GM23338 (cell line): ENCODE data around the gene FGF8. TPM values are rescaled to one million over a fixed set of nuclear protein-coding genes. Genes with fewer than 3 reads are reported as not detected.

ENCODE experiments used
- ATAC-seq: fragments of 200-7000 bp; cut with Tn5 transposase; 3 replicates; pipeline ENCODE4 v1.9.1; 2020
- DNase-seq: peaks from one replicate; pipeline ENCODE4 v3.0.0-alpha.2; 2015; ENCODE audit warnings: low spot score
- H2AFZ ChIP-seq: fragments of 200-600 bp; sonication (generic); 2 replicates; pipeline ENCODE4 v1.8.0; 2016; ENCODE audit warnings: antibody characterized with exemption, mild to moderate bottlenecking, moderate library complexity
- H3F3A ChIP-seq: fragments of 200-600 bp; sonication (generic); replicated peaks from 2 replicates; pipeline ENCODE4 v1.8.0; 2017; ENCODE audit warnings: antibody characterized with exemption, mixed run types, low read depth
- H3K27ac ChIP-seq: fragments of 200-600 bp; sonication (generic); 2 replicates; pipeline ENCODE4 v1.6.1; 2016; ENCODE audit warnings: low read depth
- H3K27me3 ChIP-seq: fragments of 200-600 bp; sonication (generic); 2 replicates; pipeline ENCODE4 v1.8.0; 2016; ENCODE audit warnings: mild to moderate bottlenecking, mixed run types, moderate library complexity; ENCODE audit not compliant: insufficient read depth
- H3K36me3 ChIP-seq: fragments of 200-600 bp; sonication (generic); 2 replicates; pipeline ENCODE4 v1.8.0; 2016; ENCODE audit warnings: mild to moderate bottlenecking; ENCODE audit not compliant: insufficient read depth
- H3K4me1 ChIP-seq: fragments of 200-600 bp; sonication (generic); 2 replicates; pipeline ENCODE4 v1.8.0; 2016; ENCODE audit warnings: mild to moderate bottlenecking, moderate library complexity; ENCODE audit not compliant: insufficient read depth
- H3K4me2 ChIP-seq: fragments of 200-600 bp; sonication (generic); 2 replicates; pipeline ENCODE4 v1.7.1; 2017; ENCODE audit warnings: mixed run types
- H3K4me3 ChIP-seq: fragments of 200-600 bp; sonication (generic); 2 replicates; pipeline ENCODE4 v1.6.1; 2016; ENCODE audit warnings: mixed run types
- H3K79me2 ChIP-seq: fragments of 200-600 bp; sonication (generic); replicated peaks from 2 replicates; pipeline ENCODE4 v1.8.0; 2017; ENCODE audit warnings: mild to moderate bottlenecking; ENCODE audit not compliant: insufficient read depth
- H3K9me2 ChIP-seq: fragments of 200-600 bp; sonication (generic); 2 replicates; pipeline ENCODE4 v1.8.0; 2017; ENCODE audit not compliant: insufficient read depth
- H4K20me1 ChIP-seq: fragments of 200-600 bp; sonication (generic); replicated peaks from 2 replicates; pipeline ENCODE4 v1.8.0; 2017; ENCODE audit warnings: mild to moderate bottlenecking; ENCODE audit not compliant: insufficient read depth
- H3K27ac Mint-ChIP-seq: 2 replicates; pipeline ENCODE4 v1.8.0; 2020; ENCODE audit warnings: inconsistent platforms, mild to moderate bottlenecking, moderate library complexity, mixed read lengths
- H3K27me3 Mint-ChIP-seq: 3 replicates; pipeline ENCODE4 v1.8.0; 2022; ENCODE audit warnings: low read depth, mild to moderate bottlenecking, moderate library complexity, mixed read lengths, inconsistent platforms; ENCODE audit not compliant: insufficient read depth, poor library complexity
- H3K36me3 Mint-ChIP-seq: 3 replicates; pipeline ENCODE4 v1.8.0; 2021; ENCODE audit warnings: low read depth, mild to moderate bottlenecking, inconsistent platforms, moderate library complexity, mixed read lengths
- H3K4me1 Mint-ChIP-seq: 3 replicates; pipeline ENCODE4 v1.8.0; 2020; ENCODE audit warnings: mild to moderate bottlenecking, inconsistent platforms, mixed read lengths
- H3K4me3 Mint-ChIP-seq: 3 replicates; pipeline ENCODE4 v1.8.0; 2021; ENCODE audit warnings: moderate library complexity, mild to moderate bottlenecking, inconsistent platforms, mixed read lengths
- H3K9me3 Mint-ChIP-seq: 3 replicates; pipeline ENCODE4 v1.8.0; 2020; ENCODE audit warnings: moderate library complexity, mild to moderate bottlenecking, inconsistent platforms, mixed read lengths
- CREB1 ChIP-seq: fragments of 250-450 bp; sonication (Bioruptor Pico); IDR thresholded peaks from 2 replicates; pipeline ENCODE4 v1.5.0; 2020; ENCODE audit warnings: low read depth, mild to moderate bottlenecking, moderate library complexity
- JUNB ChIP-seq: IDR thresholded peaks from one replicate; pipeline ENCODE4 v1.6.1; 2016; ENCODE audit warnings: antibody characterized with exemption; ENCODE audit not compliant: unreplicated experiment
- STAT1 ChIP-seq: IDR thresholded peaks from one replicate; pipeline ENCODE4 v1.6.1; 2016; ENCODE audit warnings: antibody characterized with exemption; ENCODE audit not compliant: unreplicated experiment
- ZNF114 ChIP-seq: fragments of 250-450 bp; sonication (Bioruptor Pico); IDR thresholded peaks from 2 replicates; pipeline ENCODE4 v1.5.0; 2020; ENCODE audit warnings: mild to moderate bottlenecking, moderate library complexity
- polyA plus RNA-seq: library from polyadenylated mRNA; unstranded; fragments of >200 nt; fragmentation: Nextera tagmentation; extraction: Ambion mirVana; gene quantifications from 2 replicates; pipeline ENCODE4 v1.2.1, GENCODE V29; 2016
- total RNA-seq: library from RNA; depleted of rRNA; stranded (reverse); fragments of >200 nt; shearing (Covaris generic); gene quantifications from 2 replicates; pipeline ENCODE4 v1.2.3, GENCODE V29; 2014
- TF ChIP-seq, protein P1 (sequence below): IDR thresholded peaks from 2 replicates; pipeline ENCODE4 v1.6.1; 2016; ENCODE audit warnings: antibody characterized with exemption
- TF ChIP-seq, protein P2 (sequence below): fragments of 250-450 bp; sonication (Bioruptor Pico); IDR thresholded peaks from 2 replicates; pipeline ENCODE4 v1.5.0; 2020; ENCODE audit warnings: mild to moderate bottlenecking, moderate library complexity
- TF ChIP-seq, protein P3 (sequence below), 2 experiments: fragments of 200-600 bp in 1 of 2; sonication (generic) in 1 of 2; conservative IDR thresholded peaks; 2 replicates each; pipeline versions ENCODE4 v1.5.1 to v1.6.1; 2016 to 2017; ENCODE audit warnings: antibody characterized with exemption in 2 of 2, low read depth in 2 of 2, mild to moderate bottlenecking in 2 of 2, moderate library complexity in 1 of 2

Gene FGF8
- total and polyA plus RNA-seq, 2 experiments from 2014 or later: 1.6 to 6.2 TPM

DNA sequence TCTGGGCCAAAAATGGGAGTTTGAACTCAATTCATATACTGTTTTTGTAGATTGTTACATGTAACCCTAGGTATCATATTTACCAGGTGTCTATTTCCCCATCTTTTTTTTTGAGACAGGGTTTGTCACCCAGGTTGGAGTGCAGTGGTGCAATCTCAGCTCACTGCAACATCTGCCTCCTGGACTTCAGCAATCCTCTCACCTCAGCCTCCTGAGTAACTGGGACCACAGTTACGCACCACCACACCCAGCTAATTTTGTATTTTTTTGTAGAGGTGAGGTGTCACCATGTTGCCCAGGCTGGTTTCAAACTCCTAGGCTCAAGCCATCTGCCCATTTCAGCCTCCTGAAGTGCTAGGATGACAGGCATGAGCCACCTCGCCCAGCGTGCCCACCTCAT lies 52.7 kb downstream of the FGF8 start:
- Mint-ChIP-seq H3K4me3 (no peak overlapping the region), H3K9me3 (no peaks in the 10 kb centered on the region), H3K36me3 (no peaks in the 10 kb centered on the region), H3K27me3 (no peaks in the 10 kb centered on the region), H3K4me1 (peaks cover 11% of the 10 kb centered on the region), H3K27ac (no peak overlapping the region)
- Histone ChIP-seq H3K9me2 (no peaks in the 10 kb centered on the region), H3K27me3 (no peaks in the 10 kb centered on the region), H3K79me2 (no peaks in the 10 kb centered on the region), H3K36me3 (no peaks in the 10 kb centered on the region), H2AFZ (peak overlapping the region; percentile 63; the same call in 1 of the 2 replicates), H4K20me1 (no peaks in the 10 kb centered on the region), H3K27ac (no peak overlapping the region), H3K4me3 (no peak overlapping the region), H3K4me2 (no peak overlapping the region), H3K4me1 (peaks cover 13% of the 10 kb centered on the region), H3F3A (no peaks in the 10 kb centered on the region)
- TF ChIP-seq, protein P1, sequence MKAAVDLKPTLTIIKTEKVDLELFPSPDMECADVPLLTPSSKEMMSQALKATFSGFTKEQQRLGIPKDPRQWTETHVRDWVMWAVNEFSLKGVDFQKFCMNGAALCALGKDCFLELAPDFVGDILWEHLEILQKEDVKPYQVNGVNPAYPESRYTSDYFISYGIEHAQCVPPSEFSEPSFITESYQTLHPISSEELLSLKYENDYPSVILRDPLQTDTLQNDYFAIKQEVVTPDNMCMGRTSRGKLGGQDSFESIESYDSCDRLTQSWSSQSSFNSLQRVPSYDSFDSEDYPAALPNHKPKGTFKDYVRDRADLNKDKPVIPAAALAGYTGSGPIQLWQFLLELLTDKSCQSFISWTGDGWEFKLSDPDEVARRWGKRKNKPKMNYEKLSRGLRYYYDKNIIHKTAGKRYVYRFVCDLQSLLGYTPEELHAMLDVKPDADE: no peak
- TF ChIP-seq JUNB (no peak), CREB1 (no peak), ZNF114 (CRISPR knock-in tag) (no peak), STAT1 (no peak)
- TF ChIP-seq, protein P2, sequence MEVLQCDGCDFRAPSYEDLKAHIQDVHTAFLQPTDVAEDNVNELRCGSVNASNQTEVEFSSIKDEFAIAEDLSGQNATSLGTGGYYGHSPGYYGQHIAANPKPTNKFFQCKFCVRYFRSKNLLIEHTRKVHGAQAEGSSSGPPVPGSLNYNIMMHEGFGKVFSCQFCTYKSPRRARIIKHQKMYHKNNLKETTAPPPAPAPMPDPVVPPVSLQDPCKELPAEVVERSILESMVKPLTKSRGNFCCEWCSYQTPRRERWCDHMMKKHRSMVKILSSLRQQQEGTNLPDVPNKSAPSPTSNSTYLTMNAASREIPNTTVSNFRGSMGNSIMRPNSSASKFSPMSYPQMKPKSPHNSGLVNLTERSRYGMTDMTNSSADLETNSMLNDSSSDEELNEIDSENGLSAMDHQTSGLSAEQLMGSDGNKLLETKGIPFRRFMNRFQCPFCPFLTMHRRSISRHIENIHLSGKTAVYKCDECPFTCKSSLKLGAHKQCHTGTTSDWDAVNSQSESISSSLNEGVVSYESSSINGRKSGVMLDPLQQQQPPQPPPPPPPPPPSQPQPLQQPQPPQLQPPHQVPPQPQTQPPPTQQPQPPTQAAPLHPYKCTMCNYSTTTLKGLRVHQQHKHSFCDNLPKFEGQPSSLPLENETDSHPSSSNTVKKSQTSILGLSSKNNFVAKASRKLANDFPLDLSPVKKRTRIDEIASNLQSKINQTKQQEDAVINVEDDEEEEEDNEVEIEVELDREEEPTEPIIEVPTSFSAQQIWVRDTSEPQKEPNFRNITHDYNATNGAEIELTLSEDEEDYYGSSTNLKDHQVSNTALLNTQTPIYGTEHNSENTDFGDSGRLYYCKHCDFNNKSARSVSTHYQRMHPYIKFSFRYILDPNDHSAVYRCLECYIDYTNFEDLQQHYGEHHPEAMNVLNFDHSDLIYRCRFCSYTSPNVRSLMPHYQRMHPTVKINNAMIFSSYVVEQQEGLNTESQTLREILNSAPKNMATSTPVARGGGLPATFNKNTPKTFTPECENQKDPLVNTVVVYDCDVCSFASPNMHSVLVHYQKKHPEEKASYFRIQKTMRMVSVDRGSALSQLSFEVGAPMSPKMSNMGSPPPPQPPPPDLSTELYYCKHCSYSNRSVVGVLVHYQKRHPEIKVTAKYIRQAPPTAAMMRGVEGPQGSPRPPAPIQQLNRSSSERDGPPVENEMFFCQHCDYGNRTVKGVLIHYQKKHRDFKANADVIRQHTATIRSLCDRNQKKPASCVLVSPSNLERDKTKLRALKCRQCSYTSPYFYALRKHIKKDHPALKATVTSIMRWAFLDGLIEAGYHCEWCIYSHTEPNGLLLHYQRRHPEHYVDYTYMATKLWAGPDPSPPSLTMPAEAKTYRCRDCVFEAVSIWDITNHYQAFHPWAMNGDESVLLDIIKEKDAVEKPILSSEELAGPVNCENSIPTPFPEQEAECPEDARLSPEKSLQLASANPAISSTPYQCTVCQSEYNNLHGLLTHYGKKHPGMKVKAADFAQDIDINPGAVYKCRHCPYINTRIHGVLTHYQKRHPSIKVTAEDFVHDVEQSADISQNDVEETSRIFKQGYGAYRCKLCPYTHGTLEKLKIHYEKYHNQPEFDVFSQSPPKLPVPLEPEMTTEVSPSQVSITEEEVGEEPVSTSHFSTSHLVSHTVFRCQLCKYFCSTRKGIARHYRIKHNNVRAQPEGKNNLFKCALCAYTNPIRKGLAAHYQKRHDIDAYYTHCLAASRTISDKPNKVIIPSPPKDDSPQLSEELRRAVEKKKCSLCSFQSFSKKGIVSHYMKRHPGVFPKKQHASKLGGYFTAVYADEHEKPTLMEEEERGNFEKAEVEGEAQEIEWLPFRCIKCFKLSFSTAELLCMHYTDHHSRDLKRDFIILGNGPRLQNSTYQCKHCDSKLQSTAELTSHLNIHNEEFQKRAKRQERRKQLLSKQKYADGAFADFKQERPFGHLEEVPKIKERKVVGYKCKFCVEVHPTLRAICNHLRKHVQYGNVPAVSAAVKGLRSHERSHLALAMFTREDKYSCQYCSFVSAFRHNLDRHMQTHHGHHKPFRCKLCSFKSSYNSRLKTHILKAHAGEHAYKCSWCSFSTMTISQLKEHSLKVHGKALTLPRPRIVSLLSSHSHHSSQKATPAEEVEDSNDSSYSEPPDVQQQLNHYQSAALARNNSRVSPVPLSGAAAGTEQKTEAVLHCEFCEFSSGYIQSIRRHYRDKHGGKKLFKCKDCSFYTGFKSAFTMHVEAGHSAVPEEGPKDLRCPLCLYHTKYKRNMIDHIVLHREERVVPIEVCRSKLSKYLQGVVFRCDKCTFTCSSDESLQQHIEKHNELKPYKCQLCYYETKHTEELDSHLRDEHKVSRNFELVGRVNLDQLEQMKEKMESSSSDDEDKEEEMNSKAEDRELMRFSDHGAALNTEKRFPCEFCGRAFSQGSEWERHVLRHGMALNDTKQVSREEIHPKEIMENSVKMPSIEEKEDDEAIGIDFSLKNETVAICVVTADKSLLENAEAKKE (CRISPR knock-in tag): no peak
- TF ChIP-seq, protein P3, sequence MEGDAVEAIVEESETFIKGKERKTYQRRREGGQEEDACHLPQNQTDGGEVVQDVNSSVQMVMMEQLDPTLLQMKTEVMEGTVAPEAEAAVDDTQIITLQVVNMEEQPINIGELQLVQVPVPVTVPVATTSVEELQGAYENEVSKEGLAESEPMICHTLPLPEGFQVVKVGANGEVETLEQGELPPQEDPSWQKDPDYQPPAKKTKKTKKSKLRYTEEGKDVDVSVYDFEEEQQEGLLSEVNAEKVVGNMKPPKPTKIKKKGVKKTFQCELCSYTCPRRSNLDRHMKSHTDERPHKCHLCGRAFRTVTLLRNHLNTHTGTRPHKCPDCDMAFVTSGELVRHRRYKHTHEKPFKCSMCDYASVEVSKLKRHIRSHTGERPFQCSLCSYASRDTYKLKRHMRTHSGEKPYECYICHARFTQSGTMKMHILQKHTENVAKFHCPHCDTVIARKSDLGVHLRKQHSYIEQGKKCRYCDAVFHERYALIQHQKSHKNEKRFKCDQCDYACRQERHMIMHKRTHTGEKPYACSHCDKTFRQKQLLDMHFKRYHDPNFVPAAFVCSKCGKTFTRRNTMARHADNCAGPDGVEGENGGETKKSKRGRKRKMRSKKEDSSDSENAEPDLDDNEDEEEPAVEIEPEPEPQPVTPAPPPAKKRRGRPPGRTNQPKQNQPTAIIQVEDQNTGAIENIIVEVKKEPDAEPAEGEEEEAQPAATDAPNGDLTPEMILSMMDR (conservative IDR thresholded peaks at IDR 0.05; ENCODE audit: low read depth in 2 of 2): no peak
- no peak for DNase-seq
- ATAC-seq: no peak
